Breast epithelium (tissue), 3 donors: ENCODE results near the gene ASAP2.

ENCODE experiments used
- CTCF ChIP-seq, 3 donors: fragments of 450-650 bp; IDR thresholded peaks; one replicate each; pipeline ENCODE4 v1.5.1; 2016 to 2017; ENCODE audit warnings: antibody characterized with exemption in 3 of 3, mild to moderate bottlenecking in 3 of 3, moderate library complexity in 3 of 3
- POLR2A ChIP-seq: fragments of 450-650 bp; IDR thresholded peaks from one replicate; pipeline ENCODE4 v1.6.1; 2016; ENCODE audit warnings: antibody characterized with exemption, mild to moderate bottlenecking, moderate library complexity

- TF ChIP-seq POLR2A (no peak), CTCF (IDR thresholded peaks at IDR 0.05) (no peak)
Measured at GRCh38 chr2:9274701-9275343, 68.2 kb downstream of the ASAP2 start.
